Nephron (organoid): ENCODE results near the gene WDR73.
A peak's percentile ranks its signal among the peaks of the same experiment; 100 is the strongest.
"Not testable (repeated sequence)": the region's sequence is repeated elsewhere in the genome, so short reads cannot be mapped to it uniquely, and the experiment has no call there.

Experiments used
- H3K27ac Mint-ChIP-seq, 3 experiments: 2 replicates each; pipeline ENCODE4 v1.8.0; 2020; ENCODE audit warnings: mixed read lengths in 3 of 3, mild to moderate bottlenecking in 2 of 3, moderate library complexity in 1 of 3
- H3K27me3 Mint-ChIP-seq: 2 replicates; pipeline ENCODE4 v1.8.0; 2021; ENCODE audit warnings: low read depth, mild to moderate bottlenecking, moderate library complexity, mixed read lengths
- H3K36me3 Mint-ChIP-seq: 2 replicates; pipeline ENCODE4 v1.8.0; 2020; ENCODE audit warnings: low read depth, mixed read lengths
- H3K4me1 Mint-ChIP-seq: 2 replicates; pipeline ENCODE4 v1.8.0; 2020; ENCODE audit warnings: mixed read lengths
- H3K4me3 Mint-ChIP-seq, 3 experiments: 2 replicates each; pipeline ENCODE4 v1.8.0; 2020; ENCODE audit warnings: mild to moderate bottlenecking in 3 of 3, mixed read lengths in 3 of 3, moderate library complexity in 2 of 3
- H3K9me3 Mint-ChIP-seq: 2 replicates; pipeline ENCODE4 v1.8.0; 2020; ENCODE audit warnings: mixed read lengths
- CTCF ChIP-seq, 3 experiments: fragments of 200-600 bp; sonication (generic); IDR thresholded peaks; one replicate each; pipeline ENCODE4 v1.5.0; 2021; ENCODE audit warnings: antibody characterized with exemption in 3 of 3; ENCODE audit not compliant: unreplicated experiment in 3 of 3

The WDR73 gene

GRCh38 chr15:84645496-84645895 lies 8.6 kb downstream of the WDR73 start:
- TF ChIP-seq CTCF (IDR thresholded peaks at IDR 0.05; ENCODE audit: unreplicated experiment in 3 of 3) = no peak
- peaks cover 53% of the 10 kb centered on the region for H3K36me3 Mint-ChIP-seq
- H3K27ac Mint-ChIP-seq = no peak overlapping the region
- H3K9me3 Mint-ChIP-seq = no peaks in the 10 kb centered on the region
- no peaks in the 10 kb centered on the region for H3K27me3 Mint-ChIP-seq
- peaks cover 5% of the 10 kb centered on the region for H3K4me1 Mint-ChIP-seq
- H3K4me3 Mint-ChIP-seq = no peak overlapping the region

GRCh38 chr15:84643838-84644237 lies 10.2 kb downstream of the WDR73 start:
- H3K27ac Mint-ChIP-seq = peak overlapping the region in 1 of 3 experiments; percentile 52
- H3K4me1 Mint-ChIP-seq = peaks cover under 1% of the 10 kb centered on the region
- H3K36me3 Mint-ChIP-seq = peaks cover 61% of the 10 kb centered on the region
- no peak overlapping the region for H3K4me3 Mint-ChIP-seq
- TF ChIP-seq CTCF (IDR thresholded peaks at IDR 0.05; ENCODE audit: unreplicated experiment in 3 of 3) = no peak
- no peaks in the 10 kb centered on the region for H3K9me3 Mint-ChIP-seq
- no peaks in the 10 kb centered on the region for H3K27me3 Mint-ChIP-seq

GRCh38 chr15:84642640-84643039 lies 11.4 kb downstream of the WDR73 start:
- H3K27ac Mint-ChIP-seq, H3K27me3 Mint-ChIP-seq, H3K9me3 Mint-ChIP-seq, H3K4me3 Mint-ChIP-seq, H3K4me1 Mint-ChIP-seq: not testable (repeated sequence)
- H3K36me3 Mint-ChIP-seq = peaks cover 61% of the 10 kb centered on the region

GRCh38 chr15:84641871-84642270 lies 12.2 kb downstream of the WDR73 start:
- not testable (repeated sequence) for H3K27ac Mint-ChIP-seq, H3K27me3 Mint-ChIP-seq, H3K9me3 Mint-ChIP-seq, H3K4me3 Mint-ChIP-seq, H3K4me1 Mint-ChIP-seq
- H3K36me3 Mint-ChIP-seq = peaks cover 62% of the 10 kb centered on the region

GRCh38 chr15:84638103-84638502 lies 16.0 kb downstream of the WDR73 start:
- Mint-ChIP-seq H3K27me3 (peaks cover 6% of the 10 kb centered on the region), H3K4me3 (peak overlapping the region in 1 of 3 experiments; percentile 12), H3K9me3 (no peaks in the 10 kb centered on the region), H3K27ac (peak overlapping the region in 1 of 3 experiments; percentile 3), H3K36me3 (peaks cover 54% of the 10 kb centered on the region), H3K4me1 (peaks cover 16% of the 10 kb centered on the region)
- no peak for TF ChIP-seq CTCF (IDR thresholded peaks at IDR 0.05; ENCODE audit: unreplicated experiment in 3 of 3)

- Mint-ChIP-seq H3K4me1 (peaks cover 34% of the 10 kb centered on the region), H3K27me3 (peaks cover 6% of the 10 kb centered on the region), H3K9me3 (no peaks in the 10 kb centered on the region), H3K36me3 (peaks cover 32% of the 10 kb centered on the region), H3K27ac (peak overlapping the region in 1 of 3 experiments; percentile 53), H3K4me3 (peak overlapping the region; percentile 74 to 78 (median 77))
- no peak for TF ChIP-seq CTCF (IDR thresholded peaks at IDR 0.05; ENCODE audit: unreplicated experiment in 3 of 3)
Observed at GRCh38 chr15:84634228-84634837, 19.8 kb downstream of the WDR73 start.
